SK-N-SH treated with all-trans-retinoic acid at 6 μM for 48 hours (cell line): ENCODE data around the gene DPP6.

Experiments used
- GLIS3 ChIP-seq: fragments of 250-450 bp; sonication (Bioruptor Pico); IDR thresholded peaks from 2 replicates; pipeline ENCODE4 v1.5.0; 2020; ENCODE audit warnings: mild to moderate bottlenecking, moderate library complexity
- ZFP30 ChIP-seq: fragments of 450-650 bp; formaldehyde crosslinking; IDR thresholded peaks from 2 replicates; pipeline ENCODE4 v1.5.0; 2022; ENCODE audit warnings: mild to moderate bottlenecking, moderate library complexity

- no peak for TF ChIP-seq GLIS3 (CRISPR knock-in tag)
- no peak for TF ChIP-seq ZFP30 (CRISPR knock-in tag)
These were observed 816.7 kb downstream of the DPP6 start for GRCh38 chr7:154868921-154869320.
